Tibial nerve (tissue), 4 donors: ENCODE data around the gene MALRD1.

Experiments used
- CTCF ChIP-seq, 5 experiments: fragments of 200-600 bp in 3 of 5; fragments of 450-650 bp in 2 of 5; sonication (generic) in 3 of 5; IDR thresholded peaks; one replicate each; pipeline ENCODE4 v1.5.1; 2016 to 2019; ENCODE audit warnings: antibody characterized with exemption in 5 of 5, mild to moderate bottlenecking in 3 of 5, moderate library complexity in 2 of 5
- EP300 ChIP-seq, 2 donors: sonication (generic); formaldehyde crosslinking; IDR thresholded peaks; one replicate each; pipeline ENCODE4 v1.6.1; 2017; ENCODE audit warnings: antibody characterized with exemption in 2 of 2, mild to moderate bottlenecking in 1 of 2
- POLR2A ChIP-seq, 2 donors: fragments of 450-650 bp; IDR thresholded peaks; one replicate each; pipeline ENCODE4 v1.6.1; 2017; ENCODE audit warnings: antibody characterized with exemption in 2 of 2, mild to moderate bottlenecking in 2 of 2, moderate library complexity in 2 of 2

- TF ChIP-seq CTCF (IDR thresholded peaks at IDR 0.05) (no peak), EP300 (IDR thresholded peaks at IDR 0.05) (no peak), POLR2A (IDR thresholded peaks at IDR 0.05) (no peak)
Observed at GRCh38 chr10:19563388-19564141, 515.0 kb downstream of the MALRD1 start.
